ENCODE data around the gene PCCA.

GRCh38 chr13:100544866-100545683, 456.2 kb downstream of the PCCA start:
- no peak for TF ChIP-seq GATAD2A (CRISPR knock-in tag; IDR thresholded peaks at IDR 0.05)
- no peak for TF ChIP-seq MXI1 (IDR thresholded peaks at IDR 0.05; ENCODE audit: borderline replicate concordance, low read depth, low read length)
- no peak for TF ChIP-seq POLR2AphosphoS5 (IDR thresholded peaks at IDR 0.05; ENCODE audit: low read depth, low read length)
- no peak for TF ChIP-seq HINFP (CRISPR knock-in tag; IDR thresholded peaks at IDR 0.05; ENCODE audit: low read depth)
- TF ChIP-seq XRCC5 (optimal IDR thresholded peaks at IDR 0.05; ENCODE audit: low read length) = no peak
- no peak for TF ChIP-seq MTA1 (CRISPR knock-in tag; IDR thresholded peaks at IDR 0.05; ENCODE audit: borderline replicate concordance)
- no peak for TF ChIP-seq ZSCAN21 (CRISPR knock-in tag; IDR thresholded peaks at IDR 0.05; ENCODE audit: borderline replicate concordance)
- TF ChIP-seq ZNF607 (CRISPR knock-in tag; IDR thresholded peaks at IDR 0.05; ENCODE audit: borderline replicate concordance) = no peak
- TF ChIP-seq ZHX1 (CRISPR knock-in tag; IDR thresholded peaks at IDR 0.05; ENCODE audit: low read depth) = no peak
- no peak for TF ChIP-seq GPBP1L1 (CRISPR knock-in tag; IDR thresholded peaks at IDR 0.05)
- no peak for TF ChIP-seq PREB (CRISPR knock-in tag; IDR thresholded peaks at IDR 0.05)
- no peak for TF ChIP-seq EEA1 (CRISPR knock-in tag; IDR thresholded peaks at IDR 0.05; ENCODE audit: borderline replicate concordance)
- no peak for TF ChIP-seq ZFP90 (CRISPR knock-in tag; IDR thresholded peaks at IDR 0.05; ENCODE audit: borderline replicate concordance)
- TF ChIP-seq TCF12 (IDR thresholded peaks at IDR 0.05) = no peak
- TF ChIP-seq TCF12 (CRISPR knock-in tag; IDR thresholded peaks at IDR 0.05) = no peak
